GM21723 (cell line): ENCODE data around the gene F2RL1.
"Not testable (repeated sequence)": the region's sequence is repeated elsewhere in the genome, so short reads cannot be mapped to it uniquely, and the experiment has no call there.

Experiments used
- ATAC-seq: cut with Tn5 transposase; IDR thresholded peaks from one replicate; pipeline ENCODE4 v1.9.1; 2021; ENCODE audit warnings: mild to moderate bottlenecking, moderate library complexity; ENCODE audit not compliant: unreplicated experiment

The F2RL1 gene

GRCh38 chr5:76818844-76819831 is at the start of gene F2RL1:
Gene F2RL1 (plus strand): TSS chr5:76819030. CDS start chr5:76819183, 153 bp downstream.
- no peak for ATAC-seq

- not testable (repeated sequence) for ATAC-seq
These were observed 47.8 kb upstream of the F2RL1 start for GRCh38 chr5:76771041-76771440.

- no peak for ATAC-seq
These were observed 47.0 kb upstream of the F2RL1 start for GRCh38 chr5:76771705-76772405.

- ATAC-seq, result no peak
These were observed 42.9 kb upstream of the F2RL1 start for GRCh38 chr5:76775921-76776320.

- ATAC-seq, result no peak
These were observed 42.4 kb upstream of the F2RL1 start for GRCh38 chr5:76776391-76776790.

GRCh38 chr5:76780616-76781015 is 38.2 kb upstream of the F2RL1 start:
- not testable (repeated sequence) for ATAC-seq

- ATAC-seq, result no peak
These were observed 37.1 kb upstream of the F2RL1 start for GRCh38 chr5:76781775-76782174.

- ATAC-seq, result no peak
These were observed 36.4 kb upstream of the F2RL1 start for GRCh38 chr5:76782444-76782843.

GRCh38 chr5:76787237-76787636 is 31.6 kb upstream of the F2RL1 start:
- no peak for ATAC-seq

GRCh38 chr5:76788362-76788761 is 30.5 kb upstream of the F2RL1 start:
- ATAC-seq, result no peak

GRCh38 chr5:76789275-76789674 is 29.6 kb upstream of the F2RL1 start:
- ATAC-seq, result not testable (repeated sequence)

- ATAC-seq, result no peak
These were observed 28.7 kb upstream of the F2RL1 start for GRCh38 chr5:76789991-76790581.

GRCh38 chr5:76790632-76791290 is 28.1 kb upstream of the F2RL1 start:
- ATAC-seq, result no peak

- ATAC-seq, result no peak
These were observed 27.4 kb upstream of the F2RL1 start for GRCh38 chr5:76791461-76791860.

- ATAC-seq, result no peak
These were observed 24.0 kb upstream of the F2RL1 start for GRCh38 chr5:76794871-76795270.

GRCh38 chr5:76799588-76799987 is 19.2 kb upstream of the F2RL1 start:
- ATAC-seq, result no peak

- ATAC-seq, result no peak
These were observed 18.3 kb upstream of the F2RL1 start for GRCh38 chr5:76800579-76800978.

- no peak for ATAC-seq
These were observed 17.5 kb upstream of the F2RL1 start for GRCh38 chr5:76801159-76801802.

GRCh38 chr5:76801803-76802195 is 17.0 kb upstream of the F2RL1 start:
- ATAC-seq, result no peak

GRCh38 chr5:76804266-76804665 is 14.6 kb upstream of the F2RL1 start:
- no peak for ATAC-seq
